LNCaP clone FGC (cell line): Measurements from ENCODE around the gene ATOH8.

Experiments used
- DNase-seq: peaks from one replicate; pipeline ENCODE4 v3.0.0-alpha.2; 2011; ENCODE audit warnings: low read depth
- H3K4me3 ChIP-seq: 2 replicates; pipeline ENCODE4 v1.5.1; 2011; ENCODE audit warnings: mild to moderate bottlenecking, low read depth, low read length, control low read depth
- CTCF ChIP-seq: IDR thresholded peaks from 2 replicates; pipeline ENCODE4 v1.5.1; 2012; ENCODE audit warnings: mild to moderate bottlenecking; ENCODE audit not compliant: control insufficient read depth, insufficient read depth; ENCODE audit errors: extremely low read depth

Gene ATOH8

GRCh38 chr2:85718885-85719492 lies 34.8 kb upstream of the ATOH8 start:
- no peak for DNase-seq
- H3K4me3 ChIP-seq: no peak overlapping the region
- no peak for TF ChIP-seq CTCF

DNA sequence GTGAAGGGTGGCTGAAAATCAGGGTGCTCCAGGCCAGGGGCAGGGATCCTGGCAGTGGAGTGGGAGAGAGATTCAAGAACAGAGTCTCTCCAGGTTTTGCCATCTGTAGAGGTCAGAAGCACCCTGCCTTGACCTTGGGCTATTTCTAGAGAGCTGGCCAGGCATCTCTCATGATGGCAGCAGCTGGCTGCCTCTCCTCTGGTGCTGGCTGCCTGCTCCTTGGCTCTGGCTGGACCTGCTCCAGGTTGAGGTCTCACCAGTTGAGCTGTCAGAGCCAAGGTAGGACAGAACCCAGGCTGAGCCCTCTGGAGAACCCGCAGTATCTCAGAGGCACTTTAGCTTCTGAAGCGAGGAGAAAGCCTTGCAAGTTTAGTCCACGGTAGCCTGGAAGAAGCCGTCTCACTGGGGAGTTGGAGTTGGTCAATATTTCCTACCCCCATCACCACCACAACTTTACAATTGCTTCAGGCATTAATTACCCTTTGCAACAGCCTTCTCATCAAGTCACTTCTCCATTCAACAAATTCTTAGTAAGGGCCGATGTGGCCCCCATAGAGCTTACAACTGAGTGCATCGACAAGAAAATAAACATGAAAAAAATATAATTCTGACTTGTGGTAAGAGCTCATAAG lies 34.1 kb upstream of the ATOH8 start:
- no peak overlapping the region for H3K4me3 ChIP-seq
- no peak for DNase-seq
- no peak for TF ChIP-seq CTCF

- TF ChIP-seq CTCF: no peak
- DNase-seq: no peak
- no peak overlapping the region for H3K4me3 ChIP-seq
Observed at GRCh38 chr2:85720533-85720932, 33.3 kb upstream of the ATOH8 start.

DNA sequence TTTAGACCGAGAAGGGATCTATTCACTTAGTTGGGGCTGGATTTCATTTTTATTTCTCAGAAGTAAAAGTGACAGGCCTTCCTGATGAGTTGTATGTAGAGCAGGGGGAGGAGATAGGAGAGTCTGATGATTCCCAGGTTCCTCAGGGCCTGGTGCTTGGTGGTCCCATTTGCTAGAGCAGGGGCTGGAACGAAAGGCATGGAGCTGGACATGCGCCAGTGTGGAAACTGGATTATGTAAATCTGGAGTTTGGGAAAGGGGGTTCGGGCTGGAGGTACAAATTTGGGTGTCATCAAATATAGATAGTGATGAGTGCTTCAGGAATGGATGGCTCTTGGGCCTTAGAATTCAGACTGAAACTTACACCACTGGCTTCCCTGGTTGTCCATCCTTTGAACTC lies 32.1 kb upstream of the ATOH8 start:
- no peak for DNase-seq
- no peak for TF ChIP-seq CTCF
- no peak overlapping the region for H3K4me3 ChIP-seq

GRCh38 chr2:85722519-85722918 lies 31.3 kb upstream of the ATOH8 start:
- TF ChIP-seq CTCF: no peak
- no peak for DNase-seq
- no peak overlapping the region for H3K4me3 ChIP-seq

DNA sequence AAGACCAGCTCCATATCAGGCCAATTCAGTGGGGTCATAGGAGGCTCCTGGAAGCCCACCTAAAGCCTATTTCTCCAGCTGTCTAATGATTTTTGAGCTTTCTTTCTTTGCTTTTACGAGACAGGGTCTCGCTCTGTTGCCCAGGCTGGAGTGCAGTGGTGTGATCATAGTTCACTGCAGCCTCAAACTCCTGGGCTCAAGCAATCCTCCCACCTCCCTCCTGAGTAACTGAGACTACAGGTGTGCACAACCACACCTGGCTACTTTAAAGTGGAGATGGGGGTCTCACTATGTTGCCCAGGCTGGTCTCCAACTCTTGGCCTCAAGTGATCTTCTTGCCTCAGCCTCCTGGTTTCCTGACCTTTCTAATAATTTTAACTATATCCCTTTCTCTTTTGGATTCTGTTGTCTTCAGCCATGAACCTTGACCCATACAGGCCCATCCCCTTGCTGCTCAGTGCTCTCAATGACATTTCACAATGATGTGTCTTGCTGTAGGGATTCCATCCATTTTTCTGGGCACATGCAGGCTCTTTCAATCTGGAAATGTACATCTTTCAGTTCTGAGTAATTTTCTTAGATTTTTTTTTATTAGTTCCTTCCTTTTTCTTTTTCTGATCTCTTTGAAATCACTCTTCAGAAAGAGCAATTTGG lies 30.0 kb upstream of the ATOH8 start:
- no peak for DNase-seq
- TF ChIP-seq CTCF: no peak
- no peak overlapping the region for H3K4me3 ChIP-seq
